HK-2 (cell line): Measurements from ENCODE around the gene ALDH16A1.

Source experiments
- DNase-seq: peaks from one replicate; pipeline ENCODE4 v3.0.0-alpha.2; 2018; ENCODE audit not compliant: unreplicated experiment

ALDH16A1 gene

DNA sequence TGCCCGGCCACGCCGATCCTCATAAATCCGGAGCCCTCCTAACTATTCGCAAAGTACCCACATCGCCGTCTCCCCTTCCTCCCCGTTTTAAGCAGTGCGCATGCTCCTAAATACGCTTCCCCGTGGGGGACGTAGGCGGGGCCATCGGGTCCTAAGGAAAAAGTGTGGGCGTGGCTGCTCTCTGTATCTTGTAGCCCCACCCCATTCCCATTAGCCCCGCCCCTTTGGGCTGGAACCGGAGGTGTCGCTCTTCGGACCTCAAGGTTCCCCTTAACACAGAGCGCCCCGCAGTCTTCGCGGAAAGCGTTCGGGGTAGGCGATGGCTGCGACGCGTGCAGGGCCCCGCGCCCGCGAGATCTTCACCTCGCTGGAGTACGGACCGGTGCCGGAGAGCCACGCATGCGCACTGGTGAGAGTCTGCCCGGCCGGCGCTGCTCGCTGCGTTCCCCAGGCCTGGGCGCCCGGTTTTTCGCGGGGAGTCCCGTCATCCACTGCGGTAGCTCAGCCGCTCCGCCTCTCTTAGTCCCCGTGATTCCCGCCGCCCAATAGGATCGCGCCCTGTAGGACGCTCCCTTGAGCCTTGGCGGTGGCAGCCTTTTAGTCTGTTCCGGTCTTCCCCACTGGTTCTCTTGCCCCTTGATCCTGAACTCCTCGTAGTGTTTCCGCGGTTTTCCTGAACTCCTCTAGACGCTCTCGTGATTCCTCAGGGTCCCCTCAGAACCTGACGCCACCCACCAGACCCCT lies at the start of gene ALDH16A1:
Gene ALDH16A1 (plus strand): TSS at position 213 of the 744 bp plus-strand sequence. CDS start 107 bp downstream, at position 320.
- peak; percentile 98 for DNase-seq

DNA sequence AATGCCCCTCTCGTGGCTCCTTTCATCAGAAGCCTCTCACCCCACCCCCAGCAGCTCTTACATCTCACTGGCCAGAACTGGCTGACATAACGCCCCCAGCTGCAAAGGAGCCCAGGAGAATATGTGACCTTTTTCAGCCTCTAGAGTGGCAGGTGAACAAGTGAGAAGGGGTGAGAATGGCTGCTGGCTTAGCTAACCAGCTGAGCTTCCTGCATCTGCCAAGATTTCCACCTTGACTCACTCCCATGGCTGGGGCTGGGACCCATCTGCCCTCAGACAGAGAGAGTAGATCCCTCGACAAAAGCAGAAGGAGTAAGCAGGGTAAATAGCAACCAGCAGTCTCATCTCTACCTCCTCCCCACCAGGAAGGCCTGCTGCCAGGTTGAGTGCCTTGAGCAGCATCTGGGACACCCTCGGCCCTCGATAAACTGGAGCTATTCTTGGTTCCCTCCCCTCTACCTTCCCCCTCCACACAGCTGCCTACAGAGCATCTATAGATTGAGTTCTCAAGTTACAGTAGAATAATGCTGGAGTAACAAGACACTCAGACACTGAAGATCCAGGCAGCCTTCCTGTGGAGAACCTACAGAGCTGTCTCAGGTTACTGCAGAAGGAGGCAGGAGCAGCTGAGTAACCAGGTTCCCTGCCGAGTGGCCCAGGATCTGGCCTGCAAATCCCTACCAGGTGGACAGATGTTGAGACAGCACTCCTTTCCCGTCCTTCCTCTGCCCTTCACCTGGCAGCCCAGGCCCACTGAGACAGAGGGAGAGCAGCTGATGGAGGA lies 49.4 kb upstream of the ALDH16A1 start:
- DNase-seq = no peak

- no peak for DNase-seq
These were observed 45.9 kb upstream of the ALDH16A1 start for GRCh38 chr19:49407079-49407478.

DNA sequence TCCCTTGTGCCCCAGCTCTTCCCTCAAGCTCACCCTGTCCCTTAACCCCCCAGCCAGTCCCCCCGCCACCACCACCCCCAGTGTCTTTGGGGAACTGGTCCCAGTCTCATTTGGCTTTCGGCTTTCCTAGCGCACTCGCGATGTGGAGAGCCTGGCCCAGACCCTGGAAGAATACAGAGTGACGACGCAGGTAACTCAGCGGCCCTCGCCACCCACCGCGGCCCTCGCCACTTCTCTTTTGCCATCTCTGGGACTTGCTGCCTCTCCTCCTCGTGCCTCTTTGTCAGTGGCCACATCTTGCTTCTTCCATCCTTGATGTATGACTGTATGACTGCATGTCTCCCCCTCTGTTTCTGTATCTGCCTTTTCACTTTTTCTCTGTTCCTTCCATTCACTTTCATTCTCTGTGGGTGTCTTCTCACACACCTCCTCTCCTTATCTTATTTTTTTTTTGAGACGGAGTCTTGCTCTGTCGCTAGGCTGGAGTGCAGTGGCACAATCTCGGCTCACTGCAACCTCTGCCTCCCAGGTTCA lies 45.5 kb upstream of the ALDH16A1 start:
- no peak for DNase-seq

DNA sequence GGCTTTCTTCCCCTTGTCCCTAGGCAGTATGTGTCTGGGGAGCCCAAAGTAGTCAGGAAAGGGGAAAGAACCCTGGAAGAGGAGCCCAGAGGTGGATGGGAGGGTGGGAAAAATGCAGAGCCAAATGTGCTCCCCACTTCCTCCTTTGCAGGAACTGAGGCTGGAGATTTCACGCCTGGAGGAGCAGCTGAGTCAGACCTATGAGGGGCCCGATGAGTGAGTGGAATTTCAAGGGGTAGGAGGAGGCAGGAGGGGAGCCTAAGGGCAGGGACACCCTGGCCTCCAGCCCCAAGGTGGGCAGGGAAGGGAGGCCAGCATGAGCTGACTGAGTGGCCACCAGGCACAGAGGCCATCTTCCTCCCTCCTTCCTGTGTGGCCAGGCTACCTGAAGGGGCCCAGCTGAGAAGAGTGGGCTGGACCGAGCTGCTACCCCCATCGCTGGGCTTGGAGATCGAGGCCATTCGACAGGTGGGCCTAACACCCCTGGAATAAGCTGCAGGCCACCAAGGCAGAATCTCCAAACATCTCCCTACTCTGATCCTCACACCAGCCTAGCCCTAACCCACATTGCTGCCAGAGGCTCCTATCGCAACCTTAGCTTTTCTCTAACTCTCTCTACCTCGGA lies 44.1 kb upstream of the ALDH16A1 start:
- peak; percentile 71 for DNase-seq

DNA sequence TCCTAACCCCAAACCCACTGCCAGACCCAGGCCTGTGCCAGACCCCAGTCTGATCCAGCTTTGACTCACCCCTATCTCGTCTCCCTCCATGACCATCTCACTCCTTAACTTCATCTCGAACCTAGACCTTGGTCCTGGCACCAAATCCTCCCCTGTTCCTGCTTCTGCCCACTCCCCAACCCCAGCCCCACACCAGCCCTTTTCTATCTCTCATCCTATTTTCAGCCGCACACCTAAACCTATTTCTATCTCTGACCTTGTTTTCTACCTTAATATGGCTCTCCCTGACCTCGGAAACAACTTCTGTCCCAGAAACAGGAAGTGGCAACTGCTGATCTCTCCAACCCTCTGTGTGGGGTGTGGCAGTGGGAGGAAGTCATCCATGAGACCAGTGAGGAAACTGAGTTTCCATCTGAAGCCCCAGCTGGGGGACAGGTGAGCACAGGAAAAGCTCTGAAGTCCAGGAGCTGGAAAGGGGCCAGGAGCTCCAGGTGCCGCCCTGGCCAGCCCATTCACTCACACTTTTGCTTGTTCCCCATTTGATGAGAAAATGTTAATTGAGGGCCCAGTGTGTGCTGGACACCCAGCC lies 43.5 kb upstream of the ALDH16A1 start:
- DNase-seq = no peak

DNA sequence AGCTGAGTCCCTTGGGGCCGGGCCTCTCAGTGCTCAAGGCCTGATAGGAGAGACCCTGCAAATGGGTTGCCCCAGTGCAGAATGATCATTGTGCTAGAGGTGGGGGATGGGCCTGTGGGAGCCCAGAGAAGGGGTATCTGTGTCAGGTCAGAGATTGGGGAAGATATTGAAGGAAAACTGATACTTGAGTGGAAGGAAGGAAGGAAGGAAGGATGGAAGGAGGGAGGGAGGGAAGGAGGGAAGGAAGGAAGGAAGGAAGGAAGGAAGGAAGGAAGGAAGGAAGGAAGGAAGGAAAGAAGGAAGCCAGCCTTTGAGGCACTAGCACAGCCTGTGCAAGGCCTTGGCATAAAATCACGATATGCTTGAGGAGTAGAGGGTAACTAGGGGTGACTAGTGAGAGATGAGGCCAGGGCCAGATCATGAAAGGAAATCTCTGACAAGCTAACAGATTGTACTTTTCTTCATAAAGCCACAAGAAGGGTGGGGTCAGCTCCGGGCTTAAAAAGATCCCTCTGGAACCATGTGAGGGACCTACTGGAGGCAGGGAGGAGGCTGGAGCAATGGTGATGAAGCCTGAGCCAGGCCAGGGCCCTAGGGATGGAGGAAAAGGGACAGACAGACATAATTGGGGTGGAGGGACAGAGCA lies 41.2 kb upstream of the ALDH16A1 start:
- no peak for DNase-seq

DNA sequence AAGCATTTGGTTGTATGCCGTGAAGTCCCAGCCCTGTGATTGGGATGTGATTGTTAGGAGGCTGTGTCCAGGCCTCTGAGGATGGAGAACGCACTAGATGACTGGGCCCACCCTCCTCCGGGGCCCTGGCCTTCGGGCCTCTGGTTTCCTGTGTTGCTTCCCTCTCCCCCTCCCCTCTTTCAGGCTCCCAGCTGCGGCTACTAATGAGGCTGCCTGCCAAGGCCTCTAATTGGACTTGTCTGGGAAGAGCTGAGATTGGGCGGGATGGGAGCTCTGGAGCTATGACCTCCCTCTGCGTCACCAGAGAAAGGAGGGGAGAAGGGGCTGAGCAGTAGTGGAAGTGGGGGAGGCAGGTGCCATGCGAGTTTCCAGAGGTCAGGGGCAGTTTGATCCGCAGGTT lies 39.7 kb upstream of the ALDH16A1 start:
- DNase-seq = no peak

GRCh38 chr19:49414256-49414655 lies 38.8 kb upstream of the ALDH16A1 start:
- DNase-seq = no peak

DNA sequence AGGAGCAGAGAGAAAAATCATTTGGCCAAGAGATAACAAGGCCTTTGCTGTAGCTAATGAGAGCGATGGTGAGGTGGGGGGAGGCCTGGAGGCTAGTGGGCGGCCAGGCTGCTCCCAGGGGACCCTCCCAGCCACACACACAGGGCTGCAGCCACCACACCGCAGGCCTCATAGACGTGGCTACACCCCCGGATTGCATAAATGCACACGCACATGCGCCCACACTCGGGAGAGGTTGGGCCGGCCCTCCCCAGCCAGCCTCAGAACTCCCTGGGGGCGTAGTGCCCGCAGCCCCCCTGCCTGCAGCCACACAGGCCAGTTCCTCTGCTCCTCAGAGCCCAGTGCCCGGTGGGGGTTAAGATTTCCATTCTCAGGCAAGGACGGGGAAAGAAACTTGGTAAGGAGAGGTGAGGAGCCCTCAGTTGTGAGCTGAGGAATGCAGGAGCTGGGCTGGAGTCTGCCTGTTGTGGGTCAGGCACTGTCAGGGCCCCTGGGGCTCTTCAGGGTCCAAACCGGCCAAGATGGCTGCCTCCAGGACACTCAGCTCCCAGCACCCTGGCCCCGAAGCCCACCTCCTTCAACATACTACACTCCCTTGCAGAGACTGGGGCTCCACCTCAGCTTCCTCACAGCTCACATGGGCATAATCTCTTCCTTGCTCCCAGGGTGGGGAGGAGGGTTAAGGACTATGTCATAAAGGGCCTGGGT lies 37.8 kb upstream of the ALDH16A1 start:
- no peak for DNase-seq

DNA sequence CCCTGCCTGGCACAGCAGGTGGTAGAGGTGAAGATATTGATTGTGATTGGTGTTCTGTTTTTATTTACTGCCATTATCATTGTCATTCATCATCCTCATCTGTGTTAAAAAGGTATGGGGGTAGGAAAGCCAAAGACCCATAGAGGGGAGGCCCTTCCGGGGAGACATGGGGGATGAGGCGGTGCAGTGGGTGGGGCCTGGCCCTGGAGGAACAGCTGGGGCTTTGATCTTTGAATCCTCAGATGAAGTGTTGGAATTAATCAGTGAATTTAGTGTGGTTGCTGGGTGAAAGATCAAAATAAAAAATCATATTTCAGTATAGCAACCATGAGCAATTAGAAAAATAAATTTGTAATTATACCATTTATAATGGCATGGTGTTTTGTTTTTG lies 37.2 kb upstream of the ALDH16A1 start:
- DNase-seq = no peak

DNA sequence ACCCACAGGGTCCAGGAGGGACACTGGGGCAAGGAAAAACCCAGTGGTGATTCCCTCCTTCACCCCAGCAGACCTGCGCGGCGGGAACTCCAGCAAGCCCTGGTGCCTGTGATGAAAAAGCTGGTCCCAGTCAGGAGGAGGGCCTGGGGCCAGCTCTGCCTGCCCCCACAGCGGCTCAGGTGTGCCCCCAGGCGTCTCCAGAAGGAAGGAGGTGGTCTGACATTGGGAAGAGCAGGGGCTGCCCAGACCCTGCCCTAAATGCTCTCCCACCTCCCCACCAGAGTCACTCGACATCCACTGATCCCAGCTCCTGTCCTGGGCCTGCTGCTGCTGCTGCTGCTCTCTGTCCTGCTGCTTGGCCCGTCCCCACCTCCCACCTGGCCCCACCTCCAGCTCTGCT lies 35.9 kb upstream of the ALDH16A1 start:
- no peak for DNase-seq

DNA sequence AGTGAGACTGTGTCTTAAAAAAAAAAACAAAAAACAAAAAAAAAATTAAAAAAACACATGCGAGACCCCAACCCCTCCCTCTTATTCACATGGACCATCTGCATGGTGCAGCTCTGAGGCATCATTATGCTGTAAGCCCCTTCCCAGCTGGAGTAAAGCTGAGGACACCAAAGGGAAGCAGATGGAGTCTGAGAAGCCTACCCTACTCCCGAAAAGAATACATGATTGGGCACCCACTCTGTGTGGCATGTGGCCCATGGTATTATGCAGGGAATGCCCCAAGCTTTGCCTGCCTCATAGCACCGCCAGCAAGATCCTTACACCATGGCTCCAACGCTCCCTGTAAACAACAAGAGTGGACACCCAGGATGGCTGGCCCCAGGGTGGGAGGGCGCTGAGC lies 34.5 kb upstream of the ALDH16A1 start:
- DNase-seq = no peak

- no peak for DNase-seq
These were observed 33.9 kb upstream of the ALDH16A1 start for GRCh38 chr19:49419173-49419572.

DNA sequence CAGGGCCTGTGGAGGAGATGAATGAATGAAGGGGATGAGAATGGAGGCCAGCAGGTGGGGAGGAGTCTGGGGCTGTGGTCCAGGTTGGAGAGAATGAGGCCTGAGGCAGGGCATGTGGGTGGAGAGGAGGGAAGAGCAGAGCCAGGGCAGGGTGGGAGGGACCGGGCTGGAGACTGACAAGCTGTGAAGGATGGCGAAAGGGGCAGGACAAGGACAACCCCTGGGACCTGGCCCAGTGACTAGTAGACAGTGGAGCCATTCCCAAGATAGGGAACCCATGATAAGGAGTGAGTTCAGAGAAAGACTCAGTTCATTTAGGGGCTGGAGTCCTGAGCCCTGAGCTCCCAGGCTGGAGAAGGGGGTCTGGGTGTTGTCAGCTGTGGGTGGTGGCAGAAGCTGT lies 32.8 kb upstream of the ALDH16A1 start:
- DNase-seq = no peak

DNA sequence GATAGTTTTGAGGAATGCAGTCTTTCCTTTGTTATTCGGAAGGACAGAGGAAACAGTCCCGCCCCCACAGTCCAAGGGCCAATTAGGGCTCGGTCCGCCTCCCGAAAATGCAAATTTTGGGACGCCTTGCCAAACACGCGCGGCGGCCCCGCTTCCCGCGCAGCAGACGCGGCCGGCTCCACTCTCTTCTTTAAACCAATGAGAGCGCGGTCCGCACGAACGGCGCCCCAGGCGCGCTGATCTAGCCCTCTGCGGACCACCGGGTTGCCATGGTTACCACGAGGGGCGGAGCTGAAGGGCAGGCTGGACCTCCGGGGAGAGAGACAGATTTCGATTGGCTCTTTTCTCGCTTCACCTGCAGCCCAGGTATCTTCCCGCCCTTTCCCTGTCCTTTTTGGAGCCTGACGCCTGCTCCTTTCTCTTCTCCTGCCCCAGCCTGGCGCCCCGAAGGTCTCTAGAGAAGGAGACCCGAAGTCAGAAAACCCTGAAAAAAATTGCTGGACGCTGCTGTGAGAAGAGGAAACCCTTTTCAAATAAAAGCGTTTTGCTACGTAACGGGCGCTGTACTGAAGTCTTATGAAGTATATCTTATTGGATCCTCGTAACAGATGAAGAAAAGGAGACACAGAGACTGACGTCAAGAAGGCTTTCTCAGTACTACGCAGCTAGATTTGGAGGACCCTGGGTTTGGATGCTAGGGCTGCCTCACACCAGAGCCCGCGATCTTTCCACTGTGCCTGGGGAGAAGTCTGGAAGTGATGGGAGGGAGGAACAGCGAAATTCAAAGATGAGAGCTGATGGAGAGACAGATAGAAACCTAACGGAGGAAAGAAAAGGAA lies 31.8 kb upstream of the ALDH16A1 start:
- DNase-seq = no peak

- DNase-seq = no peak
These were observed 31.2 kb upstream of the ALDH16A1 start for GRCh38 chr19:49421878-49422202.

DNA sequence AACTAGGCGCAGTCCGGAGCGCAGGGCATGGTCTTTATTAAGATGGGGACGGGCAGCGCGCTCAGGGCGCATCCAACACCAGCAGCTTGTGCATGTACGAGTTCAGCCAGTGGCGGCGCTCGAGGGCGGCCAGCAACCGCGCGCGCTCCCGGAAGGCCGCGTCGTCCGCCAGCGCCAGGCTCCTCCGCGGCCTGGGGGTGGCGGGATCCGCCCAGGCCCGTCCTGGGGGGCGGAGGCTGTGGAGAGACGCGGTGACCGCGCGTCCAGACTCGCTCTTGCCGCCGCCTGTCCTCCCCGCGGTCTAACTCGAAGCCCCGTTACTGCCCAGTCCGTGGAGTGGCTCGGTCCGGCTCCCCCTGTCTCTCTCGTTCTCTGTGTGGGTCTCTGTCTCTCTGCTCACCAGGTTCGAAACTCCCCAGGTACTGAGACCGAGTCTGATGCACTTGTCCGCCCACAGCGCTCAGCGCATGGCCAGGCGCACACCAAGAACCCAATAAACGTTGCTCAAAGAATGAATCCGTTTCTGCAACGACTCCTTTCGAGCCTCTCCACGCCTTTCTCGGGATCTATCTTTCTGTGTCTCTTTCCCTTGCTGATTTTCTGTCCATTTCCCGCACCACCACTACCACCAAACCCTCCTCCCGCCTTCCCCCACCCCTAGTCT lies 30.5 kb upstream of the ALDH16A1 start:
- no peak for DNase-seq

DNA sequence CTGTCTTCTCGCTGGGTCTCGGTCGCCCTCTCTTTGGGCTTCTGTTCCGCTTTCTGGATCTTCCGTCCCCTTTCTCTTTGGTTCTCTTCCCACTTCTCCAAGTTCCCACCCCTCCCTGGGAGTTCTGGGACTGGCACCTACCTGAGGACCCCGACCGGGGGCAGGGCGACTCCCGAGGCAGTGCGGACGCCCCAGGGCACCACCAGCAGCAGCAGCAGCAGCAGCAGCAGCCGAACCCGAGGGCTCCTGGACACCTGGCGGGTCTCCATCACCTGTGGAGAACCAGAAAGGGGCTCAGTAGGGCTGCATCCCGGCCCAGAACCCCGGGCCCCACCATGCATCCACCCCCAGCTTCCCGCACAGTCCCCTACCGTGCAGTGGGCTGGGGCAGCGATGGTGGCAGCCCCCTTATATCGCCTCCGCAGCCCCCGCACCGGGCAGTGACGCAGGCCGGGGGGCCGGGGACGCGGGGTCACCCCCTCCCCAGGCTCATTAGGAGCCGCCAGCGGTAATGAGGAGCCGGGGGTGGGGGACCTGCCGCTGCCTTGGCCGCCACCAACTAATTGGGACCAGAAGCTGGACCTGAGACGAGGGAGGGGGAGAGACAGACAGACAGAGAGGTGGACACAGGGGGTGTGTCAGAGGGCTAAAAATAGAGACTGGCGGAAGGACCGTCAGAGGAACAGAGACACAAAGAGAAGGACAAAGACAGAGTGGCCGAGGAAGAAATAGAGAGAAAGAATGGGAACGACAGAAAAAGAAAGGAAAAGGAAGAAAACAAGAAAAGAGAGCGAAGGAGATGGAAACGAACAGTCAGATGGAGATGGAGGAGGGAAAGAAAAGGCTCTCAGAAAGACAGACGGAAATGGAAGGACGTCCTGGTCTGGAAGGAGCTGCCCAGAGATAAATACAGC lies 29.7 kb upstream of the ALDH16A1 start, which contains the start of gene PTH2:
Gene PTH2 (minus strand): TSS at position 371 of the 914 bp plus-strand sequence. CDS start 102 bp downstream, at position 269.
- no peak for DNase-seq
